DMS114 treated with DMSO at 0.1 percent for 48 hours (cell line): ENCODE data around the gene OPN3.

ENCODE experiments used
- DNase-seq: peaks from one replicate; lab custom pipeline; 2025; ENCODE audit not compliant: unreplicated experiment; lab: John Stamatoyannopoulos, UW

The OPN3 gene

GRCh38 chr1:241646201-241646600 is 6.0 kb upstream of the OPN3 start:
- no peak for DNase-seq

DNA sequence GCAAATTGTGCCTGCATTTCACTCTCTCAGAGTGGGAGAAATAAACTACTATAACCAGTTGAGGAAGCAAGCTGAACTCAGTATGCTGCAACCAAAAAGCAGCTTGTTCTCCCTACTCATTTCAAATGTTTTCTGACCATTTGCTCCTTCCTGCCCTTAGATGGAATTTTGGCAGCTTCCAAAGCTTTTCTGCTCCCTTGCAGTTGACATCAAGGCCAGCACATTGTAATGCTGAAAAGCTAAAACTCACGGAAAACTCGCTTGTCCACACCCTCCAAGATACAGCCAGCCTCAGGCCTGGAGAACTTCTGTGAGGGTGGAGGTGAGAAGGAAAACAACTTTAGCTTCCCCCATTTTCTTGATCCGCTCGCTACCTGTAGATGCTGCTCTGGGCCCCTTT is 5.0 kb upstream of the OPN3 start:
- no peak for DNase-seq

- DNase-seq = no peak
Measured at GRCh38 chr1:241644259-241644658, 4.1 kb upstream of the OPN3 start.

GRCh38 chr1:241642593-241642944 is 2.4 kb upstream of the OPN3 start:
- no peak for DNase-seq

DNA sequence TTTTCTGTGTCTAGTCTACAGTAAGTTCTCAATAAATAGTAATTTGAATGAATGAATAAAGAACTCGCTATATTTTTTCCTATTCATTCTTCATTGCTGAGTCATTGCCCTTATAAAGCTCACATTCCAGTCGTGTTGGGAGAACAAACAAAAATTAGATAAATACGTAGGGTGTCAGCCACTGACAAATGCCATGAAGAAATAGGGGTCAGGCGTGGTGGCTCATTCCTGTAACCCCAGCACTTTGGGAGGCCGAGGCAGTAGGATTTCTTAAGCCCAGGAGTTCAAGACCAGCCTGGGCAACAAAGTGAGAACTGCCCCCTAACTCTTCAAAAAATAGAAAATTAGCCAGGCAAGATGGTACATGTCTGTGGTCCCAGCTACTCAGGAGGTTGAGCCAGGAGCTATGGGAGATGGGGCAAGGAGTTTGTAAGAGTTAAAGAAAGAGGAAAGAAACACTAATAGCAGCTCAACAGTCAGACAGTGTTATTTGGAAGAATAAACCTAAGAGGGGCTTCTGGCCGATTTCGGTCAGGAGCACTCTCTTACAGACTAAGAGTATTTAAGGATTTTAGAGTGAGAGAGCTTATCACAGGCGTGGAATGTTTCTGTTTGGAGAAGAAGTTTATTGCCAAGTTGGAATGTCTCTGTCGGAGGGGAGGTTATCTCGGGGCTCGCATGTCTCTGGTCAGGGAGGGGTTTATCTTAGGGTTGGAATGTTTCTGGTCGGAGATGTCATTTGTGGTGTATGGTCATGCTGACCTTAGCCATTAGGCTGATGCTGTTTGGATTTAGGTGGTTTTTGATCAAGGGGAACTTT is 1.8 kb upstream of the OPN3 start:
- DNase-seq = no peak

- DNase-seq = no peak
Measured at GRCh38 chr1:241640867-241641622, 876 bp upstream of the OPN3 start.

DNA sequence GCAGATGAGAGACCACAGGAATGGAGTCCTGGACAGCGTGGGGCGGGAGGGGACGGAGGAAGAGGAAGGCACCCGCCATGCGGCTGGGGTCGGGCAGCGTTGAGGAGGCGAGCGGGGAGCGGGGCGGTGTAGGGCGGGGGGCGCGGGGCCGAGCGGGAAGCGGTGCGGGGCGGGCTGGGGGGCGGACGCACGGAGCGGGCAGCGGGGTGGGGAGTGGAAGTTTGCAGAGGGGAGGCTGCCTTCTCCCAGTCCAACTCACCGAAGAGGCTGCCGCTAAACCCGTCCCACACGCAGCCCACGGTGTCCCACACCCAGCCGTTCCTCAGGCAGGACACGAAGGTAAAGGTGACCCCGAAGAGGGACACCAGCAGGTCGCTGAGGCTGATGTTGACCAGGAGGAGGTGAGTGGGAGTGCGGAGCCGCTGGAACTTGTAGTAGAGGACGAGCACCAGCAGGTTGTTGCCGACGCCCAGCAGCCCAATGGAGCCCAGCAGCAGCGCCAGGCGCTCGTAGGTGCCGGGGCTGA is 483 bp downstream of the OPN3 start:
- peak; percentile 24 for DNase-seq

DNA sequence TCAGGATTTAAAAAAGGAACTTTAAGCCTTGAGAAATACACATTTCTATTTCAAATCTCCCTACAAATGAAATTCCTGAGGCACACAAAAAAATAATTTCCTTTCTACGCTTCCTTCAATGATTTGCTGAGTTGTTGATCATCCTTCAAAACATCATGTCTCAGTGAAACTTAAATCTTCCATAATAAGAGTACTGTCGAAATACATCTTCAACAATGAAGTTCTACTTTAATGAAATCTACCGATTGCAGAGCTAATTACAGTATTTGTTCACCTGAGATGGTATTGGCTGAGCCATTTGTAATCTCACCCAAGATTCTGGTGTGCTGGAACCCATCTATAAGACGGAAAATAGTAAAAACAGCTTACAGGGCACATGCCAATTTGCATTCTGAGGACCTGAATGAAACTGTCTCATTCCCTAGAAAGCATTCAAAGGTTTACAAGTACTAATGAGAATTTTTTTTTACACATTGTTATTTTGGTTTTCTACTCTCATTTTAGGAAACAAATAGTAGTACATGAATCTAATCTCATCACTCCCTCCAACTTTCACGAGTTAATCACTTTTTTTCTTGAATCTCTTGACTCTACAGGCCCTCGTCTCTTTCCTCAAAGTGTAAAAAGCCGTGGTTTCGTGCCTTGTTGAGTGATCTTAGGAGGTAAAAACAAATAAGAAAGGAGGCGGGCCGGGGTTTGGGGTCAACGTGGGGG is 1.1 kb downstream of the OPN3 start:
- no peak for DNase-seq

GRCh38 chr1:241638099-241638682 is 2.0 kb downstream of the OPN3 start:
- DNase-seq = no peak

DNA sequence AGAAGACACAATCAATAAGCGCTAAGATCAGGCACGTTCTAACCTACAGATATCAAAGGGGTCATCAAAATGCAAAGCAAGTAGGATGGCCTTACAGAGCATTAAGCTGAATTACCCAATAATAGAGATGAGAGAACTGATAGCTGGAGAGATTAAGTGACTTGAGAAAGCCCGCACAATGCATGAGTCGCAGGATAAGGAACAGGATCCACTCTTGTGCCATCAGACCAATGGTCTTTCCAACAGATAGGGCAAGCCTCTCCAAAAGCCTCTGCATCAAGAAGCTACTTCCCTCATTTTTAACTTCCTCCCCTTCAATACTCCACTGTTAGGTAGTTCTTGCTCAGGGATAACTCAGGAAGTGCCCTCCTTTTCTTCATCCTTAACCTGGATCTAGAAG is 2.6 kb downstream of the OPN3 start:
- DNase-seq = no peak

GRCh38 chr1:241637046-241637590 is 3.1 kb downstream of the OPN3 start:
- no peak for DNase-seq

GRCh38 chr1:241636291-241636690 is 3.9 kb downstream of the OPN3 start:
- DNase-seq = no peak

- no peak for DNase-seq
Measured at GRCh38 chr1:241635556-241636152, 4.5 kb downstream of the OPN3 start.

DNA sequence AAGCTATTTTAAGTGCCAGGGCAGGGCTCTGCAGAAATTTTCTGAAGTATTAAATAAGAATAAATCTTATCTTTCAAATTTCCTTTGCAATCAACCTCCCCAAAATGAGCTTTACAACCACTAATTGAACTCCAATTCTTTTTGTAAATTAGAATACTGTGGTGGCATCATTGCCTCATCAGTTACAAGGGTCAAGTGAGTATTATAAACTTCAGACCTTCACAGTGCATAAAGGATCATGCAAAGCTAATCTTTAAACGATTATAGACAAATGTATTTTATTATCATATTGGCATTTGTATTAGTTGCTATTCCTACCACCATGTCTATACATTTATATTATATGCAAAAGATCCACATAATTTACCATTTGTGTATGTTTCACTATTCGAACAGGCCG is 7.2 kb downstream of the OPN3 start:
- DNase-seq = no peak

DNA sequence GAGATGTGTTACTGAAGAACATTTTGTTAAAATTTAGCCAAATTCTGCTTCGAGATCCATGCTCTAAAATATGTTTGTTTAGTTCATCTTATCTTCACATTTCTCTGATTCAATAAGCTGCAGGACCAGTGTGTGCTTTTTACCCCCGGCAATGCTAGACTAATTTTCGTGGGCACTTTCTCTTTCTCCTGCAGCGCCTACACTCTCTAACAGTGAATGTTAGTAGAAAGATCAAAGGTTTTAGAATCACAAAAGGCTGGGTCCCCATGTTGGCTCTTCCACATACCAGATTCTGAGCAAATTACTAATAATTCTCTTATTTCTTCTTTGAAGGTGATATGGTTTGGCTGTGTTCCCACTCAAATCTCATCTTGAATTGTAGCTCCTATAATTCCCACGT is 8.5 kb downstream of the OPN3 start:
- DNase-seq = no peak

DNA sequence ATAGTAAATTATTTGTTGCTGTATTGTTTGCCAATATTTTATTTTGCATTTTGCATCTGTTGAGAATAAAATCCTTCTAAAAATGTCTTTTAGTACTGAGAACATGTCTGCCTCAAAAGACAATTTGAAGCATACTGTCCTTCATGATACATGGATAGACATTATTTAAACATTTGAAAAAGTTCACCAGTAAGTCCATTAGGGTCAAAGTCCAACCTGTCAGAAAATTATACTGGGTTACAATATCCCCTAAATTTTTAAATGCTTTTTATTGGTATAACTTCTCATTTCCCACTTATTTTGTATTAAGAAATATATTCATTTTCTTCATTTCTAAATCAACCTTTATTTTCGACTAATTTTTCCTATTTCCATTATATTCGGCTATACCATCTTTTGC is 9.3 kb downstream of the OPN3 start:
- no peak for DNase-seq

DNA sequence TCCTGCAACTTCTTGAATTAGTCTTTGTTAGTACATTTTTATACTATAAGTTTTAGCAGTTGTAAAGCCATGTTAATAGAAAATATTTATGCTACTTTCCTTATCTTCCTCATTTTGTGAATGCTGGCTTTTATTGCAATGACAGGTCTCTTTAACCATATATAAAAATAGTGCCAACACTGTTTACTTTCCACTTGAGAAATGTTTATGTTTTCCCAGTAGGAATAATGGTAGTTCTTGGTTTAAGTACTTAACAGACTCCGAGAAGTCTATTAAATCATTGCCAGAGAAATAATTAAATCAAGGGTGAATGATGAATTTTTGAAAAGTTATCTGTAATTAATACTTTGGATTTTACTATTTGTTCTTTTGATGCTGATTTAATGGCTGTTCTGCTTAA is 9.7 kb downstream of the OPN3 start:
- no peak for DNase-seq

DNA sequence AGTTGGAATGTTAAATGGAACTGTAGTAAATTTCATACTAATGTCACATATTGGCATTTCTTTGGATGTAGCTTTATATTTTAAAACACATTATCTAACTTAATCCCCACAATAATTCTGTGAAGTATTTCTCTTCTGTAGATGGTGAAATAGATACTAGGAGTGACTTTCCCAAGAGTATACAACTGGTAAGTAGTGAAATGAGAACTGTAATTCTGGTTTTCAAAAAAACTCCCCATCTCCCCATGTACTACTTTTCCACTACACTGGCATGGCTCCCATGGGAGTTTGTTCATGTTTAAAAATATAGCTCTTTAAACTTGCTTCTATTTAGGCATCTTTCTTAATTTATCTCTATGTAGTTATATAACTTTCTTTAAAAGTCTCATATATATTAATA is 10.2 kb downstream of the OPN3 start:
- no peak for DNase-seq

DNA sequence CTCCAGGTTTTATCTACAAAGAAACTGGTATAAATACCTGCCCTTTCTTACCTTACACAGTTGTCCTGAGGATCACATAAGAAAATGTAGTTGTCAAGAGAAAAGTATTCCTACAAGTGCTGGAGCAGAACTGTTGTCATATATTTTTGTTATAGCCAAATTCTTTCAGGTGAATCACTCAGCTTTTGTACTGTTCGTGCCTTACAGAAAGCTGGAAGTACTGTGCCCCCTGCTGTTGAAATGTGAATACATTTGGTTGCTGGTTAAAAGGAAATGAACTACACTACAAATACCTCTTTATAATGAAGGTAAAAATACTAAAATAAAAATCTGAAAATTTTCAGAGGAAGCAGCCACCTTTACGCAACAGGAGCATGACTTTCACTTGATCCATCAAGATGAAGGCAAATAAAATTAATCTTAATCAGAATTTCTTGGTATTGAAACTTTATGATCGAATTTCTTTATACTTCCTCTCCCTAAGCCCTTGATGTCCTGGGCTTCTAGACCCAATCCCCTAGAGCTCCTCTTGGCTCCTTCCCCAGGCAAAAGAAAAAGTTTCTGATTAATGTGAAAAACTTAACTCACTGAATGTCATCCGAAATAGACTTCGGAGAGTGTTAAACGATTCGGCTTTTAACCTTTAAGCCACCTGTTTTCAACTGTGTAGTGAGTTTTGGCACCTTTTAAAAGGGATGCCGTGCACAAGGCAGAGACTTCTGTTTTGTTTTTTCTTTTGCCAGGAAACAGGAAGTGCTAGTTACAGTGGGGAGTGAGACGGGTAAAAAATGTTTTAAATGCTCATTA is 12.5 kb downstream of the OPN3 start:
- DNase-seq = peak; percentile 6

- no peak for DNase-seq
Measured at GRCh38 chr1:241624935-241625334, 15.2 kb downstream of the OPN3 start.
